ENCODE results near the gene NUBPL.

NUBPL gene

GRCh38 chr14:31561155-31561846, at the start of gene NUBPL:
Gene NUBPL (plus strand): TSS chr14:31561404. CDS start chr14:31561440, 36 bp downstream.
- DNase-seq (ENCODE audit: low read depth in 2 of 2) = peak; percentile 90 to 93

- DNase-seq (ENCODE audit: low read depth in 2 of 2) = no peak
These were observed 34.1 kb upstream of the NUBPL start for GRCh38 chr14:31527087-31527486.

- DNase-seq (ENCODE audit: low read depth in 2 of 2) = no peak
These were observed 33.7 kb upstream of the NUBPL start for GRCh38 chr14:31527546-31527945.

- DNase-seq (ENCODE audit: low read depth in 2 of 2) = no peak
These were observed 32.2 kb upstream of the NUBPL start for GRCh38 chr14:31529053-31529452.

GRCh38 chr14:31530136-31530535, 31.1 kb upstream of the NUBPL start:
- DNase-seq (ENCODE audit: low read depth in 2 of 2) = no peak

GRCh38 chr14:31536201-31536960, 24.8 kb upstream of the NUBPL start:
- DNase-seq (ENCODE audit: low read depth in 2 of 2) = no peak

- DNase-seq (ENCODE audit: low read depth in 2 of 2) = no peak
These were observed 19.5 kb upstream of the NUBPL start for GRCh38 chr14:31541702-31542101.

GRCh38 chr14:31543969-31544799, 17.0 kb upstream of the NUBPL start:
- no peak for DNase-seq (ENCODE audit: low read depth in 2 of 2)

GRCh38 chr14:31544816-31545215, 16.4 kb upstream of the NUBPL start:
- DNase-seq (ENCODE audit: low read depth in 2 of 2) = no peak

- DNase-seq (ENCODE audit: low read depth in 2 of 2) = no peak
These were observed 15.9 kb upstream of the NUBPL start for GRCh38 chr14:31545328-31545727.

- DNase-seq (ENCODE audit: low read depth in 2 of 2) = no peak
These were observed 11.4 kb upstream of the NUBPL start for GRCh38 chr14:31549817-31550216.

- DNase-seq (ENCODE audit: low read depth in 2 of 2) = no peak
These were observed 10.6 kb upstream of the NUBPL start for GRCh38 chr14:31550589-31550988.

- DNase-seq (ENCODE audit: low read depth in 2 of 2) = no peak
These were observed 5.0 kb upstream of the NUBPL start for GRCh38 chr14:31556191-31556590.

GRCh38 chr14:31559939-31560338, 1.3 kb upstream of the NUBPL start:
- no peak for DNase-seq (ENCODE audit: low read depth in 2 of 2)

GRCh38 chr14:31560759-31561154, 447 bp upstream of the NUBPL start:
- DNase-seq (ENCODE audit: low read depth in 2 of 2) = no peak

- DNase-seq (ENCODE audit: low read depth in 2 of 2) = no peak
These were observed 3.0 kb downstream of the NUBPL start for GRCh38 chr14:31564194-31564593.

GRCh38 chr14:31566456-31566855, 5.3 kb downstream of the NUBPL start:
- no peak for DNase-seq (ENCODE audit: low read depth in 2 of 2)

- no peak for DNase-seq (ENCODE audit: low read depth in 2 of 2)
These were observed 6.5 kb downstream of the NUBPL start for GRCh38 chr14:31567655-31568054.

GRCh38 chr14:31568161-31568560, 7.0 kb downstream of the NUBPL start:
- no peak for DNase-seq (ENCODE audit: low read depth in 2 of 2)

- DNase-seq (ENCODE audit: low read depth in 2 of 2) = no peak
These were observed 7.5 kb downstream of the NUBPL start for GRCh38 chr14:31568671-31569070.

- DNase-seq (ENCODE audit: low read depth in 2 of 2) = no peak
These were observed 11.8 kb downstream of the NUBPL start for GRCh38 chr14:31572955-31573354.

GRCh38 chr14:31576949-31577348, 15.7 kb downstream of the NUBPL start:
- no peak for DNase-seq (ENCODE audit: low read depth in 2 of 2)
